Lung (tissue), 12 donors: ENCODE results near the gene FLT3. TPM values are rescaled to one million over a fixed set of nuclear protein-coding genes. Genes with fewer than 3 reads are reported as not detected.

Source experiments
- ATAC-seq: fragments of 200-7000 bp; cut with Tn5 transposase; one replicate; pipeline ENCODE4 v1.9.1; 2020; ENCODE audit warnings: moderate number of reproducible peaks; ENCODE audit not compliant: insufficient read depth, low FRiP score
- DNase-seq, 3 donors: peaks; one replicate each; pipeline ENCODE4 v3.0.0-alpha.2; 2013 to 2017
- H3K27ac ChIP-seq, 2 donors: one replicate each; pipeline ENCODE4 v1.5.1; 2013; ENCODE audit warnings: mild to moderate bottlenecking in 2 of 2, moderate library complexity in 2 of 2, control low read depth in 1 of 2, inconsistent platforms in 1 of 2, low read depth in 1 of 2, low read length in 1 of 2
- H3K27me3 ChIP-seq, 3 donors: one replicate each; pipeline ENCODE4 v1.5.1; 2013; ENCODE audit warnings: low read length in 2 of 3; ENCODE audit not compliant: control insufficient read depth in 3 of 3, insufficient read depth in 3 of 3
- H3K36me3 ChIP-seq, 4 donors: one replicate each; pipeline ENCODE4 v1.5.1; 2013; ENCODE audit warnings: low read length in 4 of 4, mild to moderate bottlenecking in 1 of 4, moderate library complexity in 1 of 4; ENCODE audit not compliant: control insufficient read depth in 4 of 4, insufficient read depth in 4 of 4
- H3K4me1 ChIP-seq, 5 donors: one replicate each; pipeline ENCODE4 v1.5.1; 2013; ENCODE audit warnings: low read length in 5 of 5, mild to moderate bottlenecking in 2 of 5, moderate library complexity in 1 of 5; ENCODE audit not compliant: control insufficient read depth in 5 of 5, insufficient read depth in 5 of 5
- H3K4me3 ChIP-seq: one replicate; pipeline ENCODE4 v1.5.1; 2013; ENCODE audit warnings: mild to moderate bottlenecking, control low read depth, moderate library complexity
- H3K9ac ChIP-seq, 2 donors: one replicate each; pipeline ENCODE4 v1.5.1; 2013; ENCODE audit warnings: low read length in 2 of 2, control low read depth in 1 of 2; ENCODE audit not compliant: insufficient read depth in 1 of 2
- H3K9me3 ChIP-seq, 4 donors: one replicate each; pipeline ENCODE4 v1.5.1; 2013; ENCODE audit warnings: low read length in 3 of 4, mild to moderate bottlenecking in 1 of 4, moderate library complexity in 1 of 4; ENCODE audit not compliant: control insufficient read depth in 4 of 4, insufficient read depth in 3 of 4
- CTCF ChIP-seq: IDR thresholded peaks from 2 replicates; pipeline ENCODE4 v1.5.1; 2012; ENCODE audit warnings: mild to moderate bottlenecking; ENCODE audit errors: control extremely low read depth, extremely low read depth
- WGBS, 2 donors: extraction: QIAGEN DNeasy Blood & Tissue Kit; methylation state at CpG; one replicate each; pipeline ENCODE4 v1.1.7; 2013; 5-methylcytosine and 5-hydroxymethylcytosine counted together
- polyA plus RNA-seq, 2 donors: library from polyadenylated mRNA; stranded (reverse); fragments of 200-250 nt; gene quantifications; one replicate each; pipeline ENCODE4 v1.2.1, GENCODE V29; 2013
- total RNA-seq, 2 donors: library from RNA; depleted of rRNA in 1 of 2; stranded (reverse); fragments of >200 nt in 1 of 2; gene quantifications; one replicate each; pipeline ENCODE4 v1.2.1, GENCODE V29; 2014 to 2021
- donor health status: control.
- donor health status: control.
- donor health status: Bipolar disorder and iron deficiency.
- donor health status: healthy.
- donor health status: DM: yes; HTN: yes; CAD: no.

Gene FLT3
- total and polyA plus RNA-seq, 4 donors = 0.43 to 1.9 (median 0.72) TPM

GRCh38 chr13:28026508-28026907 is 73.9 kb downstream of the FLT3 start:
- DNase-seq (no peak), ATAC-seq (no peak)
- peaks cover 0 to 4% (median 0%) of the 10 kb centered on the region in 3 donors for H3K27me3 ChIP-seq
- no peak for TF ChIP-seq CTCF
- H3K4me1 ChIP-seq = peaks cover 0 to 4% (median 0%) of the 10 kb centered on the region in 5 donors
- peaks cover 0 to 4% (median 0%) of the 10 kb centered on the region in 4 donors for H3K9me3 ChIP-seq
- no peak overlapping the region for H3K9ac ChIP-seq
- 90 to 95% methylated on average over 9 of the region's 9 CpGs for WGBS, 2 donors
- no peaks in the 10 kb centered on the region for H3K36me3 ChIP-seq
- H3K4me3 ChIP-seq = no peak overlapping the region
- H3K27ac ChIP-seq = no peak overlapping the region

- Histone ChIP-seq H3K4me1 (peaks cover 0 to 4% (median 0%) of the 10 kb centered on the region in 5 donors), H3K9me3 (no peaks in the 10 kb centered on the region), H3K27ac (no peak overlapping the region), H3K36me3 (no peaks in the 10 kb centered on the region), H3K9ac (no peak overlapping the region), H3K27me3 (no peaks in the 10 kb centered on the region), H3K4me3 (no peak overlapping the region)
- WGBS, 2 donors = 55 to 67% methylated on average over 9 of the region's 9 CpGs
- TF ChIP-seq CTCF = no peak
- DNase-seq (no peak), ATAC-seq (no peak)
These were observed 77.4 kb downstream of the FLT3 start for GRCh38 chr13:28022848-28023518.

GRCh38 chr13:28014301-28014700 is 86.1 kb downstream of the FLT3 start:
- peaks cover 0 to 6% (median 0%) of the 10 kb centered on the region in 3 donors for H3K27me3 ChIP-seq

More at GRCh38 chr13:28014301-28014700, 86.1 kb downstream of the FLT3 start:
- Histone ChIP-seq H3K9me3 (peaks cover 0 to 3% (median 0%) of the 10 kb centered on the region in 4 donors), H3K36me3 (no peaks in the 10 kb centered on the region), H3K4me1 (no peaks in the 10 kb centered on the region), H3K9ac (no peak overlapping the region), H3K4me3 (no peak overlapping the region), H3K27ac (no peak overlapping the region)
- ATAC-seq = no peak
- WGBS, 2 donors = 28 to 44% methylated on average over 3 of the region's 3 CpGs
- no peak for TF ChIP-seq CTCF
- DNase-seq = no peak
